GM13977 (cell line): Measurements from ENCODE around the gene KIR3DL2.
"Not testable (repeated sequence)": the region's sequence is repeated elsewhere in the genome, so short reads cannot be mapped to it uniquely, and the experiment has no call there.

ENCODE experiments used
- DNase-seq: peaks from one replicate; pipeline ENCODE4 v3.0.0; 2012; ENCODE audit warnings: low spot score
- CTCF ChIP-seq: IDR thresholded peaks from 2 replicates; pipeline ENCODE4 v1.5.1; 2012; ENCODE audit warnings: mild to moderate bottlenecking, control low read depth; ENCODE audit not compliant: insufficient read depth; ENCODE audit errors: extremely low read depth, missing control alignments
- in situ Hi-C: fragments of 300-500 bp; cut with MboI; formaldehyde crosslinking; loops from one replicate; pipeline ENCODE4 v1.12.0; 2022; ENCODE audit warnings: low sequenced_read_pairs, low pct_unique_long_range_greater_than_20kb, mixed read lengths, inconsistent platforms; ENCODE audit not compliant: unreplicated experiment

The KIR3DL2 gene

GRCh38 chr19:54903303-54903702, 53.1 kb downstream of the KIR3DL2 start:
- no peak for DNase-seq
- in situ Hi-C loops, result loop anchor here (25.0 kb wide), 1 partner anchor 416 kb away; no protein-coding TSS in a partner anchor
- no peak for TF ChIP-seq CTCF

GRCh38 chr19:54904261-54904660, 54.0 kb downstream of the KIR3DL2 start:
- in situ Hi-C loops, result loop anchor here (25.0 kb wide), 1 partner anchor 417 kb away; no protein-coding TSS in a partner anchor
- not testable (repeated sequence) for DNase-seq

GRCh38 chr19:54905421-54905802, 55.2 kb downstream of the KIR3DL2 start:
- no peak for TF ChIP-seq CTCF
- in situ Hi-C loops, result loop anchor here (25.0 kb wide), 1 partner anchor 418 kb away; no protein-coding TSS in a partner anchor
- no peak for DNase-seq

GRCh38 chr19:54905803-54906511, 55.7 kb downstream of the KIR3DL2 start, which contains the start of gene NCR1:
NCR1 (plus strand) TSS chr19:54906148; CDS start chr19:54906188, 40 bp downstream.
- DNase-seq, result no peak
- in situ Hi-C loops, result loop anchor here (25.0 kb wide), 1 partner anchor 419 kb away; no protein-coding TSS in a partner anchor
- no peak for TF ChIP-seq CTCF

- TF ChIP-seq CTCF, result no peak
- no peak for DNase-seq
- in situ Hi-C loops, result loop anchor here (25.0 kb wide), 1 partner anchor 420 kb away; no protein-coding TSS in a partner anchor
These were observed 56.6 kb downstream of the KIR3DL2 start for GRCh38 chr19:54906819-54907218.

GRCh38 chr19:54907899-54908298, 57.7 kb downstream of the KIR3DL2 start:
- not testable (repeated sequence) for DNase-seq
- in situ Hi-C loops, result loop anchor here (25.0 kb wide), 1 partner anchor 421 kb away; no protein-coding TSS in a partner anchor
